GM12873 (cell line): ENCODE results near the gene HS2ST1.

Experiments
- TF ChIP-seq, protein P1 (sequence below): IDR thresholded peaks from 2 replicates; pipeline ENCODE4 v1.5.1; 2012; ENCODE audit warnings: low read depth, mild to moderate bottlenecking, moderate library complexity, low read length, control low read depth; ENCODE audit not compliant: insufficient read depth; ENCODE audit errors: missing control alignments

HS2ST1 gene

DNA sequence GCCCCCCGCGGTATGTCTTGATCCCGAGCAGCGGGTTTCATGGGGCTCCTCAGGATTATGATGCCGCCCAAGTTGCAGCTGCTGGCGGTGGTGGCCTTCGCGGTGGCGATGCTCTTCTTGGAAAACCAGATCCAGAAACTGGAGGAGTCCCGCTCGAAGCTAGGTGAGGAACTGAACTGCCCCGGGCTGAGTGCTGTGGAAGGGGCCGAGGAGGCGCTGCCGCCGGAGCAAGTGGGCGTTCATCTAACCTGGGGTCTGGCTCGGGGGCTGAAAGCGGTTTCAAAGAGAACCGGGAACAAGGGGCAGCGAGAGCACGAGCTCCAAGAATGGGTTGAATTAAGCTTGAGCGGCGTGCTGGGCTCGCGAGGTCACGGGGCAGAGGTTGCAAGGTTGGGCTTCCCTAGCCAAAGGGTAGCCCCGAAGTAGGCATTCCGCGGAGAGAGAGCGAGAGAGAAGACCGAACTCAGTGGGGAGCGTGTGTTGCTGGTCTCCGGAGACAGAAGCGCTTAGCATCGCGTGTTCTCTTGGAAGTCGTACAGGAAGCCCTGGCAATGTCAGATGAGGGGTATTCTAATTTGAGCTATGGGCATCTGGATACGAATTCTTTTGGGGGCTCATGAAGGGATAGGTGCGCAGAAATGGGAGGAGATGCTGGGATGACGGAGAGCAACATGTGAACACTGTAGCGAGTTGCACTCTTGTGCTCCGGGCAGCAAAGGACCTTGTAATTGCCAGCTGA lies 732 bp downstream of the HS2ST1 start:
- TF ChIP-seq, protein P1, sequence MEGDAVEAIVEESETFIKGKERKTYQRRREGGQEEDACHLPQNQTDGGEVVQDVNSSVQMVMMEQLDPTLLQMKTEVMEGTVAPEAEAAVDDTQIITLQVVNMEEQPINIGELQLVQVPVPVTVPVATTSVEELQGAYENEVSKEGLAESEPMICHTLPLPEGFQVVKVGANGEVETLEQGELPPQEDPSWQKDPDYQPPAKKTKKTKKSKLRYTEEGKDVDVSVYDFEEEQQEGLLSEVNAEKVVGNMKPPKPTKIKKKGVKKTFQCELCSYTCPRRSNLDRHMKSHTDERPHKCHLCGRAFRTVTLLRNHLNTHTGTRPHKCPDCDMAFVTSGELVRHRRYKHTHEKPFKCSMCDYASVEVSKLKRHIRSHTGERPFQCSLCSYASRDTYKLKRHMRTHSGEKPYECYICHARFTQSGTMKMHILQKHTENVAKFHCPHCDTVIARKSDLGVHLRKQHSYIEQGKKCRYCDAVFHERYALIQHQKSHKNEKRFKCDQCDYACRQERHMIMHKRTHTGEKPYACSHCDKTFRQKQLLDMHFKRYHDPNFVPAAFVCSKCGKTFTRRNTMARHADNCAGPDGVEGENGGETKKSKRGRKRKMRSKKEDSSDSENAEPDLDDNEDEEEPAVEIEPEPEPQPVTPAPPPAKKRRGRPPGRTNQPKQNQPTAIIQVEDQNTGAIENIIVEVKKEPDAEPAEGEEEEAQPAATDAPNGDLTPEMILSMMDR = no peak

DNA sequence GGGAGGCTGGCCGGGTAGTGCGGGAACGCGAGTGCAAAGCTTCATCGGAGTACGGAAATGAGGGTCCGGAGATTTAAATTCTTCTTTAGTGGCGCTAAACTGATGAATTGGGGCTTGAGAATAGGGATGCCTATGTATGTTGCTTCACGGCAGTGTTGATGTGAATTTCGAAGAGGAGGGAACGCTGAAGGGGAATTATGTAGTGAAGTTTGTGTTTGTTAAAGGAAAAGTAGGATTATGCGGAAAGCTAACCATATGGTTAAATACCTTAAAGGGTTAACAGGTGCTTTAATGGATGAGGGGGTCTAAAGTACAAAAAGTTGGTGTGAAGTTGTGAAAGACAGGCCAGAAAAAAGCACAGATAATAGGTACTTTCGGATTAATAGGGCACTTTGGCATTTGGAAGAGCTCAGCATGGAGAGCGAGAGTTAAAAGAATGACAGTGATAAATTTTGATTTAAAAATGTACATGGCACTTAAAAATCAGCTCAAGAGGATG lies 1.4 kb downstream of the HS2ST1 start:
- TF ChIP-seq, protein P1 = no peak

- TF ChIP-seq, protein P1 = no peak
Observed at GRCh38 chr1:86916752-86917151, 2.3 kb downstream of the HS2ST1 start.

- TF ChIP-seq, protein P1 = no peak
Observed at GRCh38 chr1:86922445-86922844, 8.0 kb downstream of the HS2ST1 start.

DNA sequence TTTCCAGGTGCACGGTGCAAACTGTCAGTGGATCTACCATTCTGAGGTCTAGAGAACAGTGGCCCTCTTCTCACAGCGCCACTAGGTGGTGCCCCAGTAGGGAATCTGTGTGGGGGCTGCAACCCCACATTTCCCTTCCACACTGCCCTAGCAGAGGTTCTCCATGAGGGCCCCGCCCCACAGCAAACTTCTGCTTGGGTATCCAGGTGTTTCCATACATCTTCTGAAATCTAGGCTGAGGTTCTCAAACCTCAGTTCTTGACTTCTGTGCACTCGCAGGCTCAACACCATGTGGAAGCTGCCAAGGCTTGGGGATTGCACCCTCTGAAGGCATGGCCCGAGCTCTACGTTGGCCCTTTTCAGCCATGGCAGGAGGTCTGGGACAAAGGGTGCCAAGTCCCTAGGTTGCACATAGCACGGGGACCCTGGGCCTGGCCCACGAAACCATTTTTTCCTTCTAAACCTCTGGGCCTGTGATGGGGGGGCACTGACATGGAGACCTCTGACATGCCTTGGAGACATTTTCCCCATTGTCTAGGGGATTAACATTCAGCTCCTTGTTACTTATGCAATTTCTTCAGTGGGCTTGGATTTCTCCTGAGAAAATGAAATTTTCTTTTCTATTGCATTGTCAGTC lies 10.0 kb downstream of the HS2ST1 start:
- TF ChIP-seq, protein P1 = no peak

DNA sequence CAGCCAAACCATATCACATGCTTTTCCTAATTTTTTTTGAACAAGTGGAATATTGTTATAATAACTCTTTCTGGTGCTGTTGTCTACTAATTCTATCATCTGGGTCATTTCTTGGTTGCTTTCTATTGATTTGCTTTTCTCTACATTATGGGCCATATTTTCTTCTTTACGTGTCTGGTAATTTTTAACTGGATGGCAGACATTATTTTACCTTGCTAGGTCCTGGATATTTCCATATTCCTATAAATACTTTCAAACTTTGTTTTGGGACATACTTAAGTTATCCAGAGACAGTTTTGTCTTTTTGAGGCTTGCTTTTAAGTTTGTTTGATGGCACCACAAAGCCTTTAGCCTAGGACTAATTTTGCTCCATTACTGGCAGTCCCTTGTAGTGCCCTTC lies 11.3 kb downstream of the HS2ST1 start:
- TF ChIP-seq, protein P1 = no peak

DNA sequence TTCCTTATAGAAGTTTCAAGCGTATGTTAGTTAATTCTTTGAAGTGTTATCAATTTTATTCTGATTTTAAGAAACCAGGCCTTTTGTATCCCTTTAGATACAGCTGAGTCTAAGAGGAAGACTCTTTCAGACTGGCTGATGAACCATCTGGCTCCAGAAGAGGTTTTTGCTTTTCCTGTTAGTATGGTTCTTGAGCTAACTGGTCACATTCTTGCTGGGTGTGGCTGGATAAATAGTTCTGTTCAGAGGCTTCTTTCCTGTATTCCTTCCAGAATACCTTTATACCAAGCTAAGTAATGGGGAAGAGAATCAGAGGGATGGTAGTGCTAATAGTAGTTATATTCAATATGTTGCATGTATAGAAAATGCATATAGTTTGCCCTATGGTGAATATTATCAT lies 12.4 kb downstream of the HS2ST1 start:
- TF ChIP-seq, protein P1 = no peak
